Activated CD4-positive, alpha-beta T cell treated with anti-CD3 and anti-CD28 coated beads, Interleukin-2, amount 10 ng/mL, durations not matched to agents 7 days and 5 days (primary cell): Measurements from ENCODE around the gene PACRG. TPM values are rescaled to one million over a fixed set of nuclear protein-coding genes. Genes with fewer than 3 reads are reported as not detected.

Experiments used
- CTCF ChIA-PET: fragments of 350-600 bp; sonication (Branson Sonifier 250); formaldehyde crosslinking; loops from one replicate; lab custom pipeline; 2021; ENCODE audit warnings: antibody characterized with exemption; lab: Charles Lee
- POLR2A ChIA-PET: fragments of 350-600 bp; sonication (Branson Sonifier 250); formaldehyde crosslinking; loops from one replicate; lab custom pipeline; 2021; ENCODE audit warnings: antibody characterized with exemption; lab: Charles Lee
- DNase-seq: peaks from one replicate; pipeline ENCODE4 v3.0.0-alpha.2; 2020
- H3K27ac Mint-ChIP-seq: one replicate; pipeline ENCODE4 v1.8.0; 2021; ENCODE audit warnings: mild to moderate bottlenecking, moderate library complexity, mixed read lengths
- H3K27me3 Mint-ChIP-seq: one replicate; pipeline ENCODE4 v1.8.0; 2021; ENCODE audit warnings: mixed read lengths
- H3K36me3 Mint-ChIP-seq: one replicate; pipeline ENCODE4 v1.8.0; 2021; ENCODE audit warnings: low read depth, mixed read lengths
- H3K4me1 Mint-ChIP-seq: one replicate; pipeline ENCODE4 v1.8.0; 2021; ENCODE audit warnings: mixed read lengths
- H3K4me3 Mint-ChIP-seq: one replicate; pipeline ENCODE4 v1.8.0; 2021; ENCODE audit warnings: mild to moderate bottlenecking, moderate library complexity, mixed read lengths
- H3K9me3 Mint-ChIP-seq: one replicate; pipeline ENCODE4 v1.8.0; 2021; ENCODE audit warnings: mixed read lengths
- total RNA-seq, 2 experiments: library from RNA; stranded (reverse); gene quantifications; one replicate each; pipeline ENCODE4 v1.2.3, GENCODE V29; 2021

PACRG gene
- total RNA-seq, 2 experiments from 2014 or later = 0.32 TPM; not detected in 1

DNA sequence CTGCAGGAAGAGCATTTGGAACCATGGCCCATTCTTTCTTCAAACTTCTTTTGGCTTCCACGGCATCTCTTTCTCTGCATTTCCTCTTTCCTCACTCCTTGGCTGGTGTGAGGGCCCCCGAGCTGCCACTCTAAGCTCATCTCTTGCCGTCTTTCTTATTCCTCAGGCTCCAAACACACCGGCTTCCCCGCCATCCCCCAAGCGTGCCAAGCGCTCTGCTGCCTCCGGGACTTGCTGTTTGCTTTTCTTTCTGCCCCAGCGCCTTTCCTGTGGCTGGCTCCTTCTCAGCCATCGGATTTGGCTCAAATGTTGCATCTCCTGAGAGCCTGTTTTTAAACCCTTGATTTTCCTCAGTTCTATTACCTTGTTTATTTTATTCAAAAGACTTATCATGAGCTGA lies 172.7 kb downstream of the PACRG start:
- Mint-ChIP-seq H3K4me3 (no peak overlapping the region), H3K4me1 (no peaks in the 10 kb centered on the region), H3K36me3 (no peaks in the 10 kb centered on the region), H3K27me3 (no peaks in the 10 kb centered on the region), H3K27ac (no peak overlapping the region), H3K9me3 (peaks cover 9% of the 10 kb centered on the region)
- POLR2A ChIA-PET = no interaction called here
- no peak for DNase-seq
- CTCF ChIA-PET = no interaction called here

DNA sequence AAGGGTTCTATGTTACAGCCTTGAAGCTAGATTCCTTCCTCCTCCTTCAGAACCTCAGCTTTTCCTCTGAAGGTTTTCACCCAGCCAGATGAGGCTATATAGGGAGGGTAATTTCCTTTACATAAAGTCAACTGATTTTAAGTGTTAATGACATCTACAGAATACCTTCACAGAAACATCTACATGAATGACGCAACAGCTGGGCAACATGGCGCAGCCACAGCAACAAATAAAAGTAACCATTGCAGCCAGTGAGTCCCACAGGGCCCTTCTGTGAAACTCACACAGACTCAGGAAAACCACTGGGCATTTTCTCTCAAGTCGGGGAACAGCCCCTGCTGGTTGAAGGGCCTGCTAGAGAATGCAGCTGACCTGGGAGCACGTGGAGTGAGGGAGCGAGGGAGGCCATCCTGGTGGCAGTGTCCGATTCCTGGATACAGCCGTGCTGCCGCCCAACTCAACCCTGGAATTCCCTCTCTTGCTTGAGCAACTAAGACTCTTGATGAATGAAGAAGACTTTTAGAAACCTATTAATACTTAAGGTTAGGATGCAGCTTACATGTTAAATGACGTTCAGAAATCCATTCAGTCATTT lies 176.4 kb downstream of the PACRG start:
- DNase-seq = no peak
- CTCF ChIA-PET = no interaction called here
- POLR2A ChIA-PET = no interaction called here
- Mint-ChIP-seq H3K27ac (no peak overlapping the region), H3K9me3 (no peaks in the 10 kb centered on the region), H3K27me3 (no peaks in the 10 kb centered on the region), H3K36me3 (no peaks in the 10 kb centered on the region), H3K4me1 (no peaks in the 10 kb centered on the region), H3K4me3 (no peak overlapping the region)

DNA sequence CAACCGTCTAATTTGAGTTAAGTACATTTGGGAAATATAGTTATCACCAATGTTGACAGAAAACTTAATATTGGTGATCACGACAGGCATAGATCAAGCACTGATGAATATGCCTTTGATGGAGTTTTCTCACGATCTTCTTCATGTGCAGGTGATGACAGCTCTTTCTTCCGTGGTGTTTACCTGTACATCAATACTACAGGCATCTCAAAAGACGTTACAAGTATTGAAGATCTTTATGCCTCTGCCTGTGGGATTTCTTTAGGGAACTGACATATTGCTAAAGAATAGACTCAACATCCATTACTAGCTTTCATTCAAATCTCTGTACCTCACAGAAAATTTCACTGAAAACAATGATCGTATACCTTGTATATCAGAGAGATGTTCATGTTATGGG lies 178.7 kb downstream of the PACRG start:
- Mint-ChIP-seq H3K9me3 (no peaks in the 10 kb centered on the region), H3K27ac (no peak overlapping the region), H3K36me3 (no peaks in the 10 kb centered on the region), H3K27me3 (no peaks in the 10 kb centered on the region), H3K4me3 (no peak overlapping the region), H3K4me1 (no peaks in the 10 kb centered on the region)
- DNase-seq = no peak
- ChIA-PET POLR2A (no interaction called here), CTCF (no interaction called here)

GRCh38 chr6:162907876-162908481 lies 180.2 kb downstream of the PACRG start:
- Mint-ChIP-seq H3K36me3 (no peaks in the 10 kb centered on the region), H3K27me3 (no peaks in the 10 kb centered on the region), H3K9me3 (peaks cover 3% of the 10 kb centered on the region), H3K4me1 (no peaks in the 10 kb centered on the region), H3K4me3 (no peak overlapping the region), H3K27ac (no peak overlapping the region)
- no peak for DNase-seq
- ChIA-PET CTCF (no interaction called here), POLR2A (no interaction called here)

- H3K4me3 Mint-ChIP-seq = no peak overlapping the region
- H3K27me3 Mint-ChIP-seq = no peaks in the 10 kb centered on the region
- no peak for DNase-seq
- no peaks in the 10 kb centered on the region for H3K36me3 Mint-ChIP-seq
- H3K9me3 Mint-ChIP-seq = peaks cover 3% of the 10 kb centered on the region
- no peaks in the 10 kb centered on the region for H3K4me1 Mint-ChIP-seq
- ChIA-PET CTCF (interaction anchor here (0.6 kb wide), 1 partner anchor 1813 kb away, joined by 3 read pairs; no protein-coding TSS in a partner anchor), POLR2A (no interaction called here)
- no peak overlapping the region for H3K27ac Mint-ChIP-seq
Observed at GRCh38 chr6:162913206-162913605, 185.4 kb downstream of the PACRG start.

DNA sequence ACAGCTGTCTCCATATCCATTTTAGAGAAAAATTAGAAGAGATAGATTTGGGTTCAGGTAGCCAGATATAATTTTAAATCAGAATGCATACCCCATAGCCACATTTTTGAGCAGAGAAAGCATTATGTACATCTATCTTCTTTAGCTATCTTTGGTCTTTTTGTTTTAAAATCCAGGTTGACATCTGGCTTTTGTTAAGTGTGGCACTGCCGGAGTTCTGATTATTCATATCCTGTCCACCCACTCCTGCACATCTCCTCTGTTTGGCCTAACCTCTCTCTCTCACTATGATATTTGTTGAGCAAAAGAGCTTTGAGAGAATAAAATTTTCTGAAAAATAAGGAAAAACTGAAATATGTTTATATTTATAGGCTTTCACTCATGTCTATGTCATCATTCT lies 189.7 kb downstream of the PACRG start:
- Mint-ChIP-seq H3K9me3 (no peaks in the 10 kb centered on the region), H3K4me1 (no peaks in the 10 kb centered on the region), H3K36me3 (no peaks in the 10 kb centered on the region), H3K27ac (no peak overlapping the region), H3K27me3 (no peaks in the 10 kb centered on the region), H3K4me3 (no peak overlapping the region)
- ChIA-PET CTCF (no interaction called here), POLR2A (no interaction called here)
- DNase-seq = no peak

- Mint-ChIP-seq H3K4me1 (no peaks in the 10 kb centered on the region), H3K9me3 (peaks cover 12% of the 10 kb centered on the region), H3K27ac (no peak overlapping the region), H3K4me3 (no peak overlapping the region), H3K27me3 (no peaks in the 10 kb centered on the region), H3K36me3 (no peaks in the 10 kb centered on the region)
- DNase-seq = no peak
- ChIA-PET POLR2A (no interaction called here), CTCF (no interaction called here)
Observed at GRCh38 chr6:162921062-162921461, 193.3 kb downstream of the PACRG start.

GRCh38 chr6:162921510-162922040 lies 193.8 kb downstream of the PACRG start:
- H3K27me3 Mint-ChIP-seq = no peaks in the 10 kb centered on the region
- no peaks in the 10 kb centered on the region for H3K36me3 Mint-ChIP-seq
- ChIA-PET POLR2A (no interaction called here), CTCF (no interaction called here)
- H3K27ac Mint-ChIP-seq = no peak overlapping the region
- no peaks in the 10 kb centered on the region for H3K4me1 Mint-ChIP-seq
- H3K4me3 Mint-ChIP-seq = no peak overlapping the region
- peaks cover 12% of the 10 kb centered on the region for H3K9me3 Mint-ChIP-seq
- no peak for DNase-seq

DNA sequence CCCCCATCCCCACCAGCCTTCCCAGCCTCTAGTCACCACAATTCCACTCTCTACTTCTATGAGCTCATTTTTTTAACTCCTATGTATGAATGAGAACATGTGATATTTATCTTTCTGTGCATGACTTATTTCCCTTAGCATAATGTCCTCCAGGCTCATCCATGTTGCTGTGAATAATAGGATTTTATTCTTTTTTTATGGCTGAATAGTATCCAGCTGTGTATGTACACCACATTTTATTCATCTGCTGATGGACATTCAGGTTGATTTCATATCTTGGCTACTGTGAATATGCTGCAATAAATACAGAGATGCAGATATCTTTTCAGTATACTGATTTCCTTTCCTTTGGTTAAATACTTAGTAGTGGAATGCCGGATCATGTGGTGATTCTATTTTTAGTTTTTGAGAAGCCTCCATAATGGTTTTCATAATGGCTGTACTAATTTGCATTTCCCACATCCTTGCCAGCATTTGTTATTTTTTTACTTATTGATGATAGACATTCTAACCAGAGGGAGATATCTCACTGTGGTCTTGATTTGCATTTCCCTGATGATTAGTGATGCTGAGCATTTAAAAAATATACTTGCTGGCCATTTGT lies 194.9 kb downstream of the PACRG start:
- Mint-ChIP-seq H3K36me3 (no peaks in the 10 kb centered on the region), H3K4me1 (no peaks in the 10 kb centered on the region), H3K27me3 (no peaks in the 10 kb centered on the region), H3K9me3 (peaks cover 16% of the 10 kb centered on the region), H3K27ac (no peak overlapping the region), H3K4me3 (no peak overlapping the region)
- no peak for DNase-seq
- ChIA-PET POLR2A (no interaction called here), CTCF (no interaction called here)

DNA sequence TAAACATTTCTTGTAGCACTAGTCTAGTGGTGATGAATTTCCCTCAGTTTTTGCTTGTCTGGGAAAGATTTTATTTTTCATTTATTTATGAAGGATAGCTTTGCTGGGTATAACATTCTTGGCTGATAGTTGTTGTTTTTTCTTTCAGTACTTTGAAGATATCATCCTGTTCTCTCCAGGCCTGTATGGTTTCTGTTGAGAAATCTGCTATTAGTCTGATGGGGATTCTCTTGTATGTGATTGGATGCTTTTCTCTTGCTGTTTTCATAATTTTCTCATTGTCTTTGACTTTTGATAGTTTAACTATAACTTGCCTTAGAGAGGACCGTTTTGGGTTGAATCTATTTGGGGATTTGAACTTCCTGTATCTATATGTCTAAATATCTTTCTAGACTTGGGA lies 207.1 kb downstream of the PACRG start:
- H3K36me3 Mint-ChIP-seq = no peaks in the 10 kb centered on the region
- ChIA-PET POLR2A (no interaction called here), CTCF (no interaction called here)
- H3K4me1 Mint-ChIP-seq = no peaks in the 10 kb centered on the region
- H3K27ac Mint-ChIP-seq = no peak overlapping the region
- peaks cover 19% of the 10 kb centered on the region for H3K9me3 Mint-ChIP-seq
- no peaks in the 10 kb centered on the region for H3K27me3 Mint-ChIP-seq
- no peak for DNase-seq
- H3K4me3 Mint-ChIP-seq = no peak overlapping the region

DNA sequence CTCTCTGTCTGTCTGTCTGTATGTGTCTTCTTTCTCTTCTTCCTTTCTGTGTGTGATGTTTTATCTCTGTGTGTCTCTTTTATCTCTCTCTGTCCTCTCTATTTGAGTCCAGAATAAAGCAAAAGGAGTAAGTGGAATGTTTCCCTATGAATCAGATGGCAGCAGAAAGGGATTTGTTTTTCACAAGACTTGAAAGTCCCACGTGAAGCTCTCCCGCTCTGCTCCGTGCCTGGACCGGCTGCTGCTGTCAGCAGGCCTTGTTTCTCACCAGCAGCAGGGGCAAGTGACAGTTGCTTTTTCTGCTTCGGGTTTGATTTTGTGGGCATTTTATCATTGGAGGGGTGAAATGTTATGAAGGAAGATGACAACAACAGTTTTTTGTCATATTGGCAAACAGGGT lies 212.7 kb downstream of the PACRG start:
- Mint-ChIP-seq H3K27ac (no peak overlapping the region), H3K4me3 (no peak overlapping the region), H3K36me3 (no peaks in the 10 kb centered on the region), H3K27me3 (no peaks in the 10 kb centered on the region), H3K4me1 (no peaks in the 10 kb centered on the region), H3K9me3 (peaks cover 12% of the 10 kb centered on the region)
- POLR2A ChIA-PET = no interaction called here
- no peak for DNase-seq
- CTCF ChIA-PET = no interaction called here

- no peak overlapping the region for H3K27ac Mint-ChIP-seq
- H3K4me3 Mint-ChIP-seq = no peak overlapping the region
- ChIA-PET CTCF (no interaction called here), POLR2A (no interaction called here)
- no peaks in the 10 kb centered on the region for H3K27me3 Mint-ChIP-seq
- peaks cover 12% of the 10 kb centered on the region for H3K9me3 Mint-ChIP-seq
- no peak for DNase-seq
- no peaks in the 10 kb centered on the region for H3K36me3 Mint-ChIP-seq
- no peaks in the 10 kb centered on the region for H3K4me1 Mint-ChIP-seq
Observed at GRCh38 chr6:162941128-162941527, 213.4 kb downstream of the PACRG start.

- no peaks in the 10 kb centered on the region for H3K27me3 Mint-ChIP-seq
- no peak overlapping the region for H3K4me3 Mint-ChIP-seq
- CTCF ChIA-PET = no interaction called here
- no peak for DNase-seq
- H3K9me3 Mint-ChIP-seq = peaks cover 15% of the 10 kb centered on the region
- no peaks in the 10 kb centered on the region for H3K4me1 Mint-ChIP-seq
- no peaks in the 10 kb centered on the region for H3K36me3 Mint-ChIP-seq
- POLR2A ChIA-PET = no interaction called here
- no peak overlapping the region for H3K27ac Mint-ChIP-seq
Observed at GRCh38 chr6:162942866-162943265, 215.1 kb downstream of the PACRG start.
